Inferior parietal cortex (tissue), 1 donor: ENCODE data around the gene AOAH.

Experiments
- DNase-seq: peaks from one replicate; pipeline ENCODE4 v3.0.0-alpha.2; 2016; ENCODE audit errors: extremely low spot score

The AOAH gene

DNA sequence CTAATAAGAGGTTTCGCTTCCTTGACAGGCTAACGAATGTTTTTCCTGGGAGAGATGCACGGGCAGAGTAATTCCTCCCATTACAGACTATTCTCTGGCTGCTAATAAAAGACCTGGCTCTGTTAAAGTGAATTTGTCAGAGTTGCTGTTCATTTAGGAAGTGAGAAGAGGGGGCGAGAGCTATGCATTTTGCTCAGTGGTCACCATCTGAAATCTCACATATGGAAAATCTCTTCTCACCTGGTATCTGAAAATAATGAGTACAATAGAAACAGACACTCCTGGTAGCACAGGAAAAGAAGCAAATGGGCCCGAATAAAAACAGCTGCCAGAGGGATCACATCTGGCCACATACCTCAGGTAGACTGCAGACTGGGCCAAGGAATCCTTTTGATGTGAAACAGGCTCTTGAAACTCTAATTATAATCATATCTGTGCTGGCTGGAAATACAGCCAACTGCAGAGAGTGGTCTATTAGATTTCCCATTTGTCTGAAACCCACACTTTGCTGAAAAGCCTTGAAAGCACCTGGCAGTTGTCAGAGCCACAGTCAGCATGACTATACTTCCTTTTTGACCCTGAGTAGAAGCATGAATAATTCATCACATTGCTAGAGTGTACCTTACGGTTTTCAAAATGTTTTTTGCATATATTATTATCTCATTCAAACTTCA lies 33.6 kb downstream of the AOAH start:
- DNase-seq = no peak

DNA sequence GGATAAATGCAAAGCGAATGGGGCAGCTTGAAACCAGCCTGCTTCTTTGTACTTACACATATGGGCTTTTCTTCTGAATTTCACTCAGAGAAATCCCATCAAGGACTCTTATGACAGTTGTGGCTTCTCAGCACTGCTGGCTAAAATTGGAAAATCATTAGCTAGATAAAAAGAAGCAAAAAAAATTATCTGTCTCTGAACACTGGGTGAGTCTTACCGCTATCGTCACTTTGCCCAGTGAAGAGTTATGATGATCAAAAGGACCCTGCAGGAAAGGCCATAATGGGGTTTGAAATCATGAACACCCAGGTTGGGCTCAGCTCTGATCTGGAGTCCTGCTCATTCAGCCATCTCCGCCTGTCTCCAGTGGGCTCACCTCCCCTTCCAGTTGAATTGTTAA lies 34.3 kb downstream of the AOAH start:
- DNase-seq = no peak

DNA sequence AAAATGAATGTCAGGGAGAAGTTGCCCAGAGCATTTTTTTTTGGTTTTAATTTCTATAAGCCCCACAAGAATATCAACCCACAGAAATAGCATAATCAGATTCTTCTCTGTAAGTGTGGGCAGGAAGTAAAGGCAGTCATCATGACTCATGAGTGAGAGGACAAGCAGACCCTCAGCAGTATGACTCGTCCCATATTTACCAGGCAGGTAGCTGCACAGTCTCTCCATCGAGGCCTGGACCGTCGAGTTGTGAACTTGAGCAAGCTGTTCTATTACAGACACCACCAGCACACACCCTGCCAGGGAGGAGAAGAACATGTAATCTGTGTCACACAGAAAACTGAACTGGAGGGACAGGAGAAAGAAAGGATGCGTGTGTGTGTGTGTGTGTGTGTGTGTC lies 37.8 kb downstream of the AOAH start:
- no peak for DNase-seq

DNA sequence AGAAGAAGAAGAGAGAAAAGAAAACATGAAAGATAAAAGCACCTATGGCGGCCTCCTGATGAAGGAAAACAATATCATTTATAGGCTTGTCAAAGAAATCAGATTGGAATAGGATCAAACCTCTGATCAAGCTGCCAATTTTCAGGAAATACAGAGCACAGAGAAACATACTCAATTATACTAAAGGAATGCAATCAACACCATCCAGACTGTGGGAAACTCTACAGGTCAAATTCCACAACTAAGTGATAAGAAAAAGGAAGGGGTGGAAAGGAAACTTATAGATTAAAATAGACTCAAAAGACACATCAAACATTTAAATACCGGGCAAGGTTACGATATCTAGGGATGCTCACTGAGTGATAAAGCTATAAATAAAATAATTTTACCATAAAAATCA lies 39.3 kb downstream of the AOAH start:
- DNase-seq = no peak

DNA sequence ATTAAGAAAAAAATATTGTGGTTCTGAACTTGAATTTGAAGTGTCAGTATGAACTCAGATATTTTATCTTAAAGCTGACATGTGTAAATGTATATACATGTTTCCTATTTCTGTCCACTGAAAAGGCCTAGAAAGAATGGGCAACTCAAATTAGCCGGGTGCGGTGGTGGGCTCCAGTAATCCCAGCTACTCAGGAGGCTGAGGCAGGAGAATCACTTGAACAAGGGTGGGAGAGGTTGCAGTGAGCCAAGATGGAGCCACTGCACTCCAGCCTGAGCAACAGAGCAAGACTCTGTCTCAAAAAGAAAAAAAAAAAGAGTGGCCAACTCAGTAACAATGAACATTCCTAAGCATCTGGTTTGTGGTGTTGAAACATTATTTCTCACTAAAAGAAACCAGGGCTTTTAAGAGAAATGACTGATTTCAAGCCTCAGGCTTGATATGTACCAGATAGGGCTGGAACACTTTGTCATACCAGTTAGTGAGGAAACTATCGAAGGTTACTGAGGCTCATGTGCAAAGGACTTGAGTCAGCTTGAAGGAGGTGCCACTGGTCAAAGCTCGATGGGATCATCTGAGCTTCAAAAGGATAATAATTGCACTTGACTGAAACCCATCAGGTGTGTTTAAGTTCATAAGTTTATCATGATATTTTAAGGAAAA lies 40.5 kb downstream of the AOAH start:
- DNase-seq = no peak

DNA sequence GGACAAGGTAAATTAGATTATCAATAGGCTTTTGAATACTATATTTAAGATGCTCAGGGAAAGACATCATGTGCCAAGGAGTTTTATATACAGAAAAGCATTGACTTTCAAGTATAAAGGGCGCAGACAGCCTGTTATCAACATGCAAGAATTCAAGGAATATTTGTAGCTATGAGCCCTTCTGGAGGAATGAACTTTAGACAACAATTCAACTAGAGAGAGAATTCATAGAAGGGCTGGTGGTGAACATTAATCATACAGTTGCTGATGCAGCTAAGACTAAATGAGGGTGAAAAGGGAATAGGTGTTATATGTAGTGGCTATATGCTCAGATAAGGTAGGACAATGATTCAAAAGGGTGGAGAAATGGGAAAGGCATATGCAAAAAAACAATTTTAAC lies 41.2 kb downstream of the AOAH start:
- DNase-seq = no peak

DNA sequence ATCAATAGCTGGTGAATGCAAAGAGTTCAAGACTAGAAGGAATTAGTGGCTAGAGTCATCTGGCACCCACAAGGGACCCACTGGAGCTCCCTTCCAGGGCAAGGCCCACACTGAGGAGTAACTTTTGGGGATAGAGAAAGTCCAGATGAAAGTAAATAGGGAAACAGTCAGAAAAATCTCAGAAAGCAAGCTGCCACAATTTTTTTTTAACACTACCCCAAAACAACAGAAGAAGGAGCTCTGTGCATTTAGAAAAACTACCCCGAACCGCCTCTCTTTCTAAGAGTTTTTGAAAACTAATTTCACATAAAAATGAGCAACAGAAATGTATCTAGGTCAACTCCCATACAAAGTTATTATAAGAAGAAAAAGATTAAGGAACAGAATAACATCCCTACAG lies 42.2 kb downstream of the AOAH start:
- DNase-seq = no peak

DNA sequence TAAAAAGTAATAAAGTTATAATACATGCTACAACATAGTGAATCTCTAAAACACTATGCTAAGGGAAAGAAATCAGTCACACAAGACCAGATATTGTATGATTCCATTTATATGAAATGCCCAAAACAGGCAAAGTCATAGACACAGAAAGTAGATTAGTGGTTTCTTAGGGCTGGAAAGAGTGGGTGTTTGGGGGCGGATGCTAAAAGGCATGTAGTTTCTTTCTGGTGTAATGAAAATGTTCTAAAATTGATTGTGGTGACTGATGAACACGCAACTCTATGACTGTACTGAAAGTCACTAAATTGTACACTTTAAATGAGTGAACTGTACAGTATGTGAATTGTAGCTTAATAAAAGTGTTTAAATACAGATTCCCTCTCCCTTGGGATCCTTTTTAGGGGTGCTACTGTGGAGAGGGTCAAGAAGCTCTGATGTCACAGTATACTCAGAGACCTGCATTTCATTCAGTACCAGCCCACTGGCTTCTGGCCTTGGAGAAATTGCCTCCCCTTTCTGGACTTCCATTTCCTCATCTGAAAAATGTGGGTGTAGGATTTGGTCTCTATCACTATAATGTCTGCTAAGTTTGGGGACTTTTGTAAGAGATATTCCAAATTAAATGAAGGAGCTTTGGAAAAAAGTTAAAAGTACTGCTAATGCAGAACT lies 46.4 kb downstream of the AOAH start:
- no peak for DNase-seq

DNA sequence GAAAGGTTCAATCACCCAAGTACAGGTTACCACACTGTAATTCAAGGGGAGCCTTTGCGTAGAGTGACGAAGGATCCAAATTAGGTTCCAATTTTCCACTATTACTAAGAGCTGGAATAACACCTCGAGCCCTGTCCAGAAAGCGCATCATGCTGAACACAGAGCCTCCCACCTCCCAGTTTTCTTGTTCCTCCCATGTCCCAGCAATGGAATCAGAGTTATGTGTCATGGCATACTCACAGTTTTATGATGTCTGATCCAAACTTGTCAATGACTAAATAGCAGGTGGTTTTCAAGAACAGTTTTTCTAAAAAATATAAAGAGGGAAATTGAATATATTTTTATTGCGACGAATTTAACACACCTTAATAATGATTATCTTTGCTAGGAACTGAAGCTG lies 50.6 kb downstream of the AOAH start:
- no peak for DNase-seq

DNA sequence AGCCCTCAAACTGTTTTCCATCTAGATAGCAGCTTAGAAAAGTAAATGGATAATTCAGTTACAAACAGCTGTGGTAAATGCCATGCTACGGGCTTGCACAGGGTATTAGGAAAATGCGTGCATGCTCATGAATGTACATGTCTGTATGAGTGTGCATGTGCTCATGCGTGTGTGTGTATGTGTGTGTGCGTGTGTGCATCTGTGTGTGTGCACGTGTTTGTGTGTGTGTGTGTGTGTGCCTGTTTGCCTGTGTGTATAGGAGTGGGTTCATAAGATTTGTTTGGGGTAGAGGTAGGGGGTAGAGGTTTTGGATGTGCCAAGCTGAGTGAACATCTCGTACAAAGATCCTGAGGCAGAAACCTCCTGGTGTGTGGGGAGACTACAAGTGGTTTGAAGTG lies 52.9 kb downstream of the AOAH start:
- no peak for DNase-seq

DNA sequence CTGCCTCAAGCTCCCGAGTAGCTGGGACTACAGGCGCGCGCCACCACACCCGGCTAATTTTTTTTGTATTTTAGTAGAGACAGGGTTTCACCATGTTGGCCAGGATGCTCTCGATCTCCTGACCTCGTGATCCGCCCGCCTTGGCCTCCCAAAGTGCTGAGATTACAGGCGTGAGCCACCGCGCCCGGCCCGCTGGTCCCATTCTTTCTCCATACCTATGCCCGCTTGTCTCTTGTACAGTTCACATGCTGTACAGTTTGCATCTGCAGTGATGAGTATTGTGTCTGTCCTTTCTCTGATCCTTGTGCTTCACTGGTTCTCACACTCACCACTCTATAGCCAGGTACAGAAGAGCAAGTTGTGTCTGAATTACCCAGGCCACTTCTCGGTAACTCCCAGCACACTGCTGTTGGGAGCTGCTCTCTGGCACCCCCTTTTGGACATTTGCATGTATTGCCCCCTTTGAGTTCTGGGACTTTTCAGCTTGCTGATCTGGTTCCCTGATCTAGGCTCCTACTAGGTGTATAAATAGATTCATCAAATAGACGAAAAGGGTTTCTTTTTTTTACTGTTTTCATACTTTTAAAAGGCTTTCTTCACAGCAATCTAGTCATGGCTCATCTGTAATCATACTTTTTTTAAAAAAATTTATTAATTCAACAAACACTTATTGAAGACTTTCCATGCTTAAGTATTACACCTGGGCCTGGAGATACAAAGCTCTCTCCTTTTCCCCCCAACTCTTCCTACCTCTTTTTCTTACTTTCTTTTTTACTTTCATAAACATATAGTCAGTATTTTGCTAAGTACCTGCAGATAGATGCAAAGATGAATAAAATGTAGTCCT lies 53.5 kb downstream of the AOAH start:
- DNase-seq = peak; percentile 88

DNA sequence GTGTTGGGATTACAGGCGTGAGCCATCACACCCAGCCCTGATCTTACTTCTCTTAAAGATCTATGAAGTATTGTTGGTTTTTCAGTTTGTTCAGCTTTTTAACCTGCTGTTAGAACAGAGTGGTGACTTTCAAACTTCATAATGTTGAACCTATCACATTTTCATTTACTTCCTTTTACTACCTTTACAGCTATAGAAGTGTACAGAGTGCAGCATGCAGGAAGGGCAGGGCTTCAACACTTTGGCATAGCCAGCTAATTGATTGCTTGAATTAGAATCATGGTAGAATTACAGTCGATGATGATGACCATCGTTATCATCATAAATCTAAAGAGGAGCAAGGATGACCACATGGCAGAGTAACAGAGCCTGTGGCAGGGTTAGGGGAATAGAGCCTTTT lies 55.5 kb downstream of the AOAH start:
- no peak for DNase-seq

DNA sequence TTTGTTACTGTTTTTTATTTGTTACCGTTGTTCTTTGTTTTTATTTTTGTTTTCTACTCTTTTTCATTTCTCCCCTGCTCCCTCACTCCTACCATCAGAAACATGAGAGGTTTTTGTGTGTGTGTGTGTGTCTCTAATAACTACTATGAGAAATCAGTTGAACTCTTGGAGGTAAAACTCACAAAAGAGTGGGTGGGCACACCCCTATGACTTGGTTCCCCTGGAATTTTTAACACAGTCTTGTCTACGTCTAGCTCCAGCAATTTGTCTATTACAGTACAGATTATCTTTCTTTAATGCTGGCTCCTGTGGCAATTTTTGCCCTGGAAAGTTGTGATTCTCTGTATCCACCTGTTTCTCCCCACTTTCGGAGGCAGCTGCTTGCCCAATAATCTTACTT lies 56.2 kb downstream of the AOAH start:
- DNase-seq = no peak

DNA sequence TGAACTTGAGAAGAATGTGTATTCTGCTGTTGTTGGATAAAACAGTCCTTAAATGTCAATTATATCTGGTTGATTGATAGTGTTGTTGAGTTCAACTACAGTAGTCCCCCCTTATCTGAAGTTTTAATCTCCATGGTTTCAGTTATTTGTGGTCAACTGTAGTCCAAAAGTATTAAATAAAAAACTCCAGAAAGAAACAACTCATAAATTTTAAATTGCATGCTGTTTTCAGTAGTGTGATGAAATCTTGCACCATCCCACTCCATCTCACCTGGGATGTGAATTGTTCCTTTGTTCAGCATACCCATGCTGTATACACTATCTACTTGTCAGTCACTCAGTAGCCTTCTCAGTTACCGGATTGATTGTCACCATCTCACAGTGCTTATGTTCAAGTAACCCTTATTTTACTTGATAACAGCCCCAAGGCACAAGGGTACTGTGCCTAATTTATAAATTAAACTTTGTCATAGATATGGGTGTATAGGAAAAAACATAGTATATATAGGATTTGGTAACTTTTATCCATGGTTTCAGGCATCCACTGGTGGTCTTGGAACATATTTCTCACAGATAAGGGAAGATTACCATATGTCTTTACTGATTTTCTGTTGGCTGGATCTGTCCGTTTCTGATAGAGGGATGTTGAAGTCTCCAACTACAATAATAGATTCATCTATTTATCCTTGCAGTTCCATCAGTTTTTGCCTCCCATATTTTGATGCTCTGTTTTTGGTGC lies 57.1 kb downstream of the AOAH start:
- no peak for DNase-seq

DNA sequence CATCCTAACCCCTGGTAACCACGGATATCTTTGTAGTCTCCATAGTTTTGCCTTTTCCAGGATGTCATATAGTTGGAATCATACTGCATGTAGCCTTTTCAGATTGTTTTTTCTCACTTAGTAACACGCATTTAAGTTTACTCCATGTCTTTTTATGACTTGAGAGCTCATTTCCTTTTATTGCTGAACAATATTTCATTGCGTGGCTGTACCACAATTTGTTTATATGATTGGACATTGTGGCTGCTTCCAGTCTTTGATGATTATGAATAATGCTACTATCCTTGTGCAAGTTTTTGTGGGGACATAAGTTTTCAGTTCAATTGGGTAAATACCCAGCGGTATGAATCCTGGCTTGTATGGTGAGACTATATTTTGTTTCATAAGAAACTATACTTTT lies 60.8 kb downstream of the AOAH start:
- no peak for DNase-seq

DNA sequence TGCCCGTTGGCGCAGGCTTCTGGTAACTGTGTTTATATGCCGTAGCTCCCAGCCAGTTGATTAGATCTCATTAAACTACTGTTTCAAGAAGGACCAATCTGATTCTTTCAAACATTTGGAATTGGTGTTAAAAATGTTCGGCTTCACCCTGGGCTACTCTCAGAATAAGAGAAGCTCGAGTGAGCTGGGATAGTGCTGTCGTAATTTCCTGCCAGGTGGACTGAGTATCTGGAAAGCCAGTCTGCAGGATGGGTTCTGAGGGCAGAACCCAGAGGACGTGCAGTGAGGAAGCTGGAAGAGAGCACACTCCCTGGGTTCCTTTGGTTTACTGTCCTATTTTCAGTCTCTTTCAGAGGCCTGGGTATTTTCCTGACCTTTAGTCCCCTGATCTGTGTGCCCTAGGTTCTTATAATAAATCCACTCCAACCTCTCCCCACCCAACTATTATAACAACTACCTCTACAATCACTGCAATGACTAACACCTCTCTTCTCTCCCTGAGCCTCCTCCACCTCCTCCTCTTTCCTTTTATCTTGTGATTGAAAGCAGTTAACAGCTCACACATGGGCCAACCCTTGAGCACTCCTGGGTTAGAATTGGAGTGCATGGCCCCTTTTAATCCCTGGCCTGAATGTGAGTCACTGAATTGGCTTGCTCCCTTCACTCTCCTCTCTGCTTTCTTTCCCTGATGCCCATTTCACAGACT lies 63.0 kb downstream of the AOAH start:
- DNase-seq = no peak

DNA sequence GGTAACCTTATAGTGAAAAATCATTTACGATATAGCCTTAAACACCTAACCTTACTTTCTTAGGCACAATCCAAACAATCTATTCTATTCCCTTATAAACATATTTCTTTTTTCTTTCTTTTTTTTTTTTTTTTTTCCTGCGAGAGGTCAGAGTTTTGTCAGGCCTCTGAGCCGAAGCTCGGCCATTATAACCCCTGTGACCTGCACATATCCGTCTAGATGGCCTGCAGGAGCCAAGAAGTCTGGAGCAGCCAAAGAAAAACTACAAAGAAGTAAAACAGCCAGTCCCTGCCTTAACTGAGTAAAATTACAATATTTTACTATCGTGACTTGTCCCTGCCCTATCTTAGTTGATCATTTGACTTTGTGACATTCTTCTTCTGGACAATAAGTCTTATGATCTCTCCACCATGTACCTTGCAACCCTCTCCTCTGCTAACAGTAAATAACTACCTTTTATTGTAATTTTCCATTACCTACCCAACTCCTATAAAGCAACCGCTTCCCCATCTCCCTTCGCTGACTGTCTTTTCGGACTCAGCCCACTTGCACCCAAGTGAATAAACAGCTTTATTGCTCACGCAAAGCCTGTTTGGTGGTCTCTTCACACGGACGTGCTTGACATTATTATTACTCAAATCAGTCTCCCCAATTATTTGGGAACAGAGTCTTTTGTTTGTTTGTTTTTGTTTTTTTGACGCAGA lies 64.5 kb downstream of the AOAH start:
- DNase-seq = no peak

DNA sequence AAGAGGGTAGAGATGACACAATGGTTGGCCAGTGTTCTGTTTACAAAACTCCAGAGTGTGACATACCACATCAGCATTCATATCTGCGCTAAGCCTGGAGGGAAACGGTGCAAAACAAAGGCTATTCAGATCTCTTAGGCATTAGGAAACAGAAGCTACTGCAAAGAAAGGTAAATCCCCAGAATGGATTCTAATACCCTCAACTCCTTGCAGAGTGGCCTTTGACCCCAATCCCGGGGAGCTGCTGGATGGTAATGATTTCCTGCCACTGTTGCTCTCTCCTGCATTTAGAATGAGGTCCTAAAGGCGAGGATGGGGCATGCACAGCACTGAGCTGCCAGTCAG lies 65.2 kb downstream of the AOAH start:
- DNase-seq = peak; percentile 15

DNA sequence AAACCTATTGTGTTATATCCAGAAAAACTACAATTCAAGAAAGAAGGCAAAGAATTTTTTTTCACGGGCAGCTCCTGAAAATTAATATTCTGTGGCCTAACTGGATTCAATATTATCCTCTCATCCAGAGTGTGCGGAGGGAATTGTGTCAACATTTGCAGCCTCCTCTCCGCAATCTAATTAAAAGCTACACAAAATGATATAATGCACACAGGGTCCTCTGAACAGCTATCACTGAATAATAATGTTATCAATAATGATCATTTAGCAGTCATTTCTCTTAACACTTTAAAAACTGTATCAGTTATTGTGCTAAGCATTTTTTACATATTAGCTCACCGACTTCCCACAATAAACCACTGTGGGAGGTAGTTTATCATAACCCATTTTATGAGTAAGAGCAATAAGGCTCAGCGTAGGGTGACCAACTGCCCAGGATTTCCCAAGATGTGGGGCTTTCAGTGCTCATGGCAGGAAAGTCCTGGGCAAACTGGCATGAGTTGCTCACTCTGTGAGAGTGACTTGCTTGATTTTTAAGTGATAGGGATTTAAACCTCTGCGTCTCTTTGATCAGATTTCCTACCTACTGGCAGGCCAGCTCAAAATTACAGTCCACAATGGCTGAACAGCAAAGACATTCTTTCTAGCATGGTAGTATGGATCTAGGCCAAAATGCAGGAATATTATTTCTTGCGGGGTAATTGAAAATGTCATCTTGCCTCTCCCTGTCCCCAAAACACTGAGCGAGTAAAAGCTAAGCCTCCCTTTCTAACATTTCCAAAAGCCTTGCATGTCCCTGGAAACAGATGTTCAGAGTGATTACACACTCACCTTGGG lies 65.7 kb downstream of the AOAH start:
- no peak for DNase-seq
